ENCODE results near the gene LIPK. TPM values are rescaled to one million over a fixed set of nuclear protein-coding genes. Genes with fewer than 3 reads are reported as not detected.
A peak's percentile ranks its signal among the peaks of the same experiment; 100 is the strongest.

LIPK gene
- total RNA-seq, 4 donors from 2014 or later: 1.9 to 3.3 (median 2.4) TPM; not detected in 1

GRCh38 chr10:88791924-88792323, 85.9 kb downstream of the LIPK start:
- H3K4me3 ChIP-seq: no peak overlapping the region
- intact Hi-C loops (cut with DNase I): no loop called here
- H3K27ac ChIP-seq: no peak overlapping the region
- H3K36me3 ChIP-seq: no peaks in the 10 kb centered on the region
- no peaks in the 10 kb centered on the region for H3K4me1 ChIP-seq
- H3K27me3 ChIP-seq: no peaks in the 10 kb centered on the region
- WGBS, 2 donors: 50% methylated on average over 2 of the region's 2 CpGs
- TF ChIP-seq CTCF (IDR thresholded peaks at IDR 0.05) (peak in 3 of 6 experiments; percentile 26 to 58 (median 28)), POLR2A (IDR thresholded peaks at IDR 0.05) (no peak)
- H3K9me3 ChIP-seq: no peaks in the 10 kb centered on the region
- DNase-seq: no peak

- no peak overlapping the region for H3K4me3 ChIP-seq
- intact Hi-C loops (cut with DNase I): no loop called here
- no peak for DNase-seq
- no peaks in the 10 kb centered on the region for H3K9me3 ChIP-seq
- TF ChIP-seq CTCF (IDR thresholded peaks at IDR 0.05) (no peak), POLR2A (IDR thresholded peaks at IDR 0.05) (no peak)
- no peaks in the 10 kb centered on the region for H3K27me3 ChIP-seq
- H3K4me1 ChIP-seq: no peaks in the 10 kb centered on the region
- no peaks in the 10 kb centered on the region for H3K36me3 ChIP-seq
- WGBS, 2 donors: 65 to 80% methylated on average over 3 to 4 of the region's 4 CpGs
- no peak overlapping the region for H3K27ac ChIP-seq
Observed at GRCh38 chr10:88792661-88793060, 86.6 kb downstream of the LIPK start.

- no peak for DNase-seq
- no peak overlapping the region for H3K27ac ChIP-seq
- no peak overlapping the region for H3K4me3 ChIP-seq
- intact Hi-C loops (cut with DNase I): no loop called here
- 27 to 30% methylated on average over 2 of the region's 2 CpGs for WGBS, 2 donors
- no peaks in the 10 kb centered on the region for H3K27me3 ChIP-seq
- H3K36me3 ChIP-seq: no peaks in the 10 kb centered on the region
- H3K4me1 ChIP-seq: no peaks in the 10 kb centered on the region
- H3K9me3 ChIP-seq: no peaks in the 10 kb centered on the region
- TF ChIP-seq POLR2A (IDR thresholded peaks at IDR 0.05): no peak
- TF ChIP-seq CTCF (IDR thresholded peaks at IDR 0.05): no peak
Observed at GRCh38 chr10:88793712-88794299, 87.8 kb downstream of the LIPK start.

- 54 to 67% methylated on average over 1 of the region's 1 CpG for whole genome bisulfite sequencing, 2 donors
- no peak overlapping the region for H3K27ac ChIP-seq
- intact Hi-C loops (cut with DNase I): no loop called here
- no peak overlapping the region for H3K4me3 ChIP-seq
- TF ChIP-seq POLR2A (IDR thresholded peaks at IDR 0.05) (no peak), CTCF (IDR thresholded peaks at IDR 0.05) (no peak)
- no peak for DNase-seq
- no peaks in the 10 kb centered on the region for H3K36me3 ChIP-seq
- no peaks in the 10 kb centered on the region for H3K9me3 ChIP-seq
- H3K4me1 ChIP-seq: no peaks in the 10 kb centered on the region
- H3K27me3 ChIP-seq: no peaks in the 10 kb centered on the region
Observed at GRCh38 chr10:88794731-88795130, 88.7 kb downstream of the LIPK start.

GRCh38 chr10:88800152-88801125, 94.4 kb downstream of the LIPK start:
- Histone ChIP-seq H3K4me3 (no peak overlapping the region), H3K36me3 (no peaks in the 10 kb centered on the region), H3K27ac (no peak overlapping the region), H3K9me3 (no peaks in the 10 kb centered on the region), H3K4me1 (no peaks in the 10 kb centered on the region), H3K27me3 (no peaks in the 10 kb centered on the region)
- no peak for TF ChIP-seq CTCF (IDR thresholded peaks at IDR 0.05)
- no peak for TF ChIP-seq POLR2A (IDR thresholded peaks at IDR 0.05)
- DNase-seq: no peak
- intact Hi-C loops (cut with DNase I): no loop called here
- WGBS, 2 donors: 73 to 95% methylated on average over 2 of the region's 2 CpGs

All from esophagus squamous epithelium (tissue), 5 donors.